ENCODE results near the gene KANSL1. TPM values are rescaled to one million over a fixed set of nuclear protein-coding genes. Genes with fewer than 3 reads are reported as not detected.

The KANSL1 gene
- total and polyA plus RNA-seq, 2 experiments from 2014 or later = 37.3 to 84.3 TPM

- Histone ChIP-seq H2AFZ (no peak overlapping the region), H3K4me1 (ENCODE audit: insufficient read depth) (peaks cover 8% of the 10 kb centered on the region), H3K79me2 (peaks cover 84% of the 10 kb centered on the region), H3K4me2 (no peak overlapping the region), H3K9me2 (replicated peaks; ENCODE audit: insufficient read depth) (no peaks in the 10 kb centered on the region), H3K36me3 (replicated peaks; ENCODE audit: insufficient read depth, low read depth) (no peaks in the 10 kb centered on the region), H4K20me1 (ENCODE audit: insufficient read depth, poor library complexity, severe bottlenecking) (peaks cover 35% of the 10 kb centered on the region), H3K4me3 (no peak overlapping the region), H3K27ac (no peak overlapping the region), H3K9me3 (ENCODE audit: low read depth) (no peaks in the 10 kb centered on the region), H3K27me3 (no peaks in the 10 kb centered on the region)
- DNase-seq (ENCODE audit: low spot score) = no peak
- TF ChIP-seq EZH2phosphoT487 (IDR thresholded peaks at IDR 0.05; ENCODE audit: low read depth, severe bottlenecking, unreplicated experiment) = no peak
- no peak for TF ChIP-seq EZH2 (IDR thresholded peaks at IDR 0.05; ENCODE audit: borderline replicate concordance)
- no peak for TF ChIP-seq CTCF (IDR thresholded peaks at IDR 0.05; ENCODE audit: poor library complexity)
- WGBS (ENCODE audit: low lambda C conversion rate, missing lambda C conversion rate) = 92% methylated on average over 2 of the region's 2 CpGs
Measured at GRCh38 chr17:46195939-46196716, 2.9 kb upstream of the KANSL1 start.

- H3K4me1 ChIP-seq (ENCODE audit: insufficient read depth) = peaks cover 16% of the 10 kb centered on the region
- no peaks in the 10 kb centered on the region for H3K9me2 ChIP-seq (replicated peaks; ENCODE audit: insufficient read depth)
- DNase-seq (ENCODE audit: low spot score) = no peak
- no peaks in the 10 kb centered on the region for H3K27me3 ChIP-seq
- TF ChIP-seq CTCF (IDR thresholded peaks at IDR 0.05; ENCODE audit: poor library complexity) = no peak
- TF ChIP-seq EZH2 (IDR thresholded peaks at IDR 0.05; ENCODE audit: borderline replicate concordance) = no peak
- TF ChIP-seq EZH2phosphoT487 (IDR thresholded peaks at IDR 0.05; ENCODE audit: low read depth, severe bottlenecking, unreplicated experiment) = no peak
- no peak overlapping the region for H2AFZ ChIP-seq
- no peaks in the 10 kb centered on the region for H3K9me3 ChIP-seq (ENCODE audit: low read depth)
- H3K36me3 ChIP-seq (replicated peaks; ENCODE audit: insufficient read depth, low read depth) = no peaks in the 10 kb centered on the region
- H3K27ac ChIP-seq = no peak overlapping the region
- WGBS (ENCODE audit: low lambda C conversion rate, missing lambda C conversion rate) = 81% methylated on average over 5 of the region's 5 CpGs
- H3K4me3 ChIP-seq = no peak overlapping the region
- peaks cover 43% of the 10 kb centered on the region for H4K20me1 ChIP-seq (ENCODE audit: insufficient read depth, poor library complexity, severe bottlenecking)
- H3K4me2 ChIP-seq = no peak overlapping the region
- peaks cover 84% of the 10 kb centered on the region for H3K79me2 ChIP-seq
Measured at GRCh38 chr17:46195217-46195855, 2.1 kb upstream of the KANSL1 start.

- DNase-seq (ENCODE audit: low spot score) = peak; percentile 62
- Histone ChIP-seq H2AFZ (peak overlapping the region; percentile 53), H3K9me2 (replicated peaks; ENCODE audit: insufficient read depth) (no peaks in the 10 kb centered on the region), H3K27ac (peak overlapping the region; percentile 98), H3K27me3 (no peaks in the 10 kb centered on the region), H3K79me2 (peaks cover 84% of the 10 kb centered on the region), H3K9me3 (ENCODE audit: low read depth) (no peaks in the 10 kb centered on the region), H4K20me1 (ENCODE audit: insufficient read depth, poor library complexity, severe bottlenecking) (peaks cover 50% of the 10 kb centered on the region), H3K36me3 (replicated peaks; ENCODE audit: insufficient read depth, low read depth) (no peaks in the 10 kb centered on the region), H3K4me2 (peak overlapping the region; percentile 84), H3K4me3 (peak overlapping the region; percentile 98), H3K4me1 (ENCODE audit: insufficient read depth) (peaks cover 22% of the 10 kb centered on the region)
- TF ChIP-seq EZH2 (IDR thresholded peaks at IDR 0.05; ENCODE audit: borderline replicate concordance) = no peak
- peak; percentile 63 for TF ChIP-seq CTCF (IDR thresholded peaks at IDR 0.05; ENCODE audit: poor library complexity)
- TF ChIP-seq EZH2phosphoT487 (IDR thresholded peaks at IDR 0.05; ENCODE audit: low read depth, severe bottlenecking, unreplicated experiment) = no peak
- WGBS (ENCODE audit: low lambda C conversion rate, missing lambda C conversion rate) = 56% methylated on average over 9 of the region's 9 CpGs
Measured at GRCh38 chr17:46194393-46195216, 1.4 kb upstream of the KANSL1 start.

Data from hepatocyte (in vitro differentiated cells).